GM23248 (cell line): ENCODE data around the gene TKT. TPM values are rescaled to one million over a fixed set of nuclear protein-coding genes. Genes with fewer than 3 reads are reported as not detected.

Experiments
- DNase-seq: peaks from one replicate; pipeline ENCODE4 v3.0.0-alpha.2; 2015
- H2AFZ ChIP-seq: fragments of 200-600 bp; sonication (generic); 2 replicates; pipeline ENCODE4 v1.6.1; 2016; ENCODE audit warnings: antibody characterized with exemption
- H3F3A ChIP-seq: fragments of 200-600 bp; sonication (generic); 2 replicates; pipeline ENCODE4 v1.6.1; 2016; ENCODE audit warnings: mild to moderate bottlenecking, antibody characterized with exemption, mixed run types; ENCODE audit not compliant: insufficient read depth
- H3K27ac ChIP-seq: fragments of 200-600 bp; sonication (generic); 2 replicates; pipeline ENCODE4 v1.5.1; 2016; ENCODE audit warnings: mild to moderate bottlenecking
- H3K27me3 ChIP-seq: fragments of 200-600 bp; sonication (generic); replicated peaks from 2 replicates; pipeline ENCODE4 v1.6.1; 2016; ENCODE audit warnings: mild to moderate bottlenecking; ENCODE audit not compliant: insufficient read depth
- H3K36me3 ChIP-seq: fragments of 200-600 bp; sonication (generic); 2 replicates; pipeline ENCODE4 v1.6.1; 2016; ENCODE audit warnings: low read depth, mild to moderate bottlenecking
- H3K4me1 ChIP-seq: fragments of 200-600 bp; sonication (generic); 2 replicates; pipeline ENCODE4 v1.6.1; 2016; ENCODE audit warnings: mild to moderate bottlenecking; ENCODE audit not compliant: insufficient read depth
- H3K4me2 ChIP-seq: fragments of 200-600 bp; sonication (generic); one replicate; pipeline ENCODE4 v1.6.1; 2016; ENCODE audit warnings: mild to moderate bottlenecking; ENCODE audit not compliant: unreplicated experiment
- H3K4me3 ChIP-seq: fragments of 200-600 bp; sonication (generic); 2 replicates; pipeline ENCODE4 v1.5.1; 2016; ENCODE audit warnings: mild to moderate bottlenecking
- H3K79me2 ChIP-seq: fragments of 200-600 bp; sonication (generic); 2 replicates; pipeline ENCODE4 v1.6.1; 2016; ENCODE audit warnings: mild to moderate bottlenecking; ENCODE audit not compliant: insufficient read depth
- H3K9ac ChIP-seq: fragments of 200-600 bp; sonication (generic); 2 replicates; pipeline ENCODE4 v1.6.1; 2016; ENCODE audit warnings: mild to moderate bottlenecking
- H3K9me2 ChIP-seq: fragments of 200-600 bp; sonication (generic); 2 replicates; pipeline ENCODE4 v1.6.1; 2016; ENCODE audit warnings: mixed run types, mild to moderate bottlenecking, moderate library complexity; ENCODE audit not compliant: insufficient read depth
- H3K9me3 ChIP-seq: fragments of 200-600 bp; sonication (generic); one replicate; pipeline ENCODE4 v1.6.1; 2017; ENCODE audit warnings: low read depth
- H4K20me1 ChIP-seq: fragments of 200-600 bp; sonication (generic); 2 replicates; pipeline ENCODE4 v1.6.0; 2016; ENCODE audit not compliant: insufficient read depth
- EZH2 ChIP-seq: fragments of 200-600 bp; sonication (generic); IDR thresholded peaks from 2 replicates; pipeline ENCODE4 v1.6.1; 2018; ENCODE audit warnings: antibody characterized with exemption, mild to moderate bottlenecking; ENCODE audit not compliant: insufficient read depth, poor library complexity, severe bottlenecking
- EZH2phosphoT487 ChIP-seq: fragments of 200-600 bp; sonication (generic); IDR thresholded peaks from 2 replicates; pipeline ENCODE4 v1.6.1; 2018; ENCODE audit warnings: antibody characterized with exemption, moderate library complexity, mild to moderate bottlenecking, low read depth; ENCODE audit not compliant: insufficient read depth
- WGBS, 2 experiments: methylation state at CpG; one replicate each; pipeline ENCODE4 v1.1.6; 2015 to 2017; ENCODE audit warnings: low lambda C conversion rate in 2 of 2, low coverage in 1 of 2; ENCODE audit errors: missing lambda C conversion rate in 2 of 2; 5-methylcytosine and 5-hydroxymethylcytosine counted together
- in situ Hi-C: fragments of 300-500 bp; cut with MboI; formaldehyde crosslinking; loops from 2 replicates; pipeline ENCODE4 v1.15.0; 2020
- polyA plus RNA-seq: library from polyadenylated mRNA; unstranded; fragments of >200 nt; fragmentation: Nextera tagmentation; extraction: Ambion mirVana; gene quantifications from 2 replicates; pipeline ENCODE4 v1.2.1, GENCODE V29; 2016
- total RNA-seq: library from RNA; depleted of rRNA; stranded (reverse); fragments of >200 nt; shearing (Covaris generic); gene quantifications from 2 replicates; pipeline ENCODE4 v1.2.3, GENCODE V29; 2014

Gene TKT
- total and polyA plus RNA-seq, 2 experiments from 2014 or later, result 129 to 256 TPM

DNA sequence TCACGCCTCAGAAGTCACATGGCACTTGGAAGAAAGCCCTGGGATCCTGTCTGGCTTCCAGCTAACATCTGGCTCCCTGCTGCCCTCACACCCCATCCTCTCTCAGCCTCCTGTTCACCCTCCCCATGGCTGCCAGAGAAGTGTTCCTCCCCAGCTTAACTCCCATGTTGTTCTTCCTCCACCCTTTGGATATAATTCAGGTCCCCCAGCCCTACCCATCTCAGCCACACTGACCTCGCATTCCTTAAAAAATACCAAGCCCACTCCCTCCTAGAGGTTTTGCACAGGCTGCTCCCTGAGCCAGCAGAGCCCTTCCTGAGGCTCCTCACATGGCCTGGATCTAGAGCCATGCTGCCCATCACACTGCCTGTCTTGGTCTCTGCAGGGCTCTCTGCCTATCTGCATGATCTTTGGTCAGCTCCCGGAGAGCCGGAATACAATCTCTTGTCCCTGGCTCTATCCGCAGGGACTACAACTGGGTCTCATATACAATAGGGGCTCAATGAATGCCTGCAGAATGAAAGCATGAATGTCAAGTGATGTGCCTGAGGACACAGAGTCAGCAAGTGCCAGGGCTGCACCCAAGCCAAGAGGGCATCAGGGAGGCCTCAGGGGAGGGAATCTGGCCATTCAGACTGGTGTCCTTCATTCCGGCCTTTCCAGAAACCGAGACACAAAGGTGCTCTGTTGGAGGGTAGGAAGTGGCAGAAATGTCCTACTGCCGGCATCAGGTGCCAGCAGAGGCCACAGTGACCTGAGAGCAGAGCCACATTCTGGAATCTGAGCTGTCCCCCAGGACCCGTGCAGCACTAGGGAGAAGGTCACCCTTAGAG lies 3.8 kb upstream of the TKT start:
- no peak overlapping the region for H3K4me3 ChIP-seq
- H4K20me1 ChIP-seq, result no peaks in the 10 kb centered on the region
- no peak overlapping the region for H3K9ac ChIP-seq
- peaks cover 8% of the 10 kb centered on the region for H3K79me2 ChIP-seq
- no peak overlapping the region for H3K4me2 ChIP-seq
- H3K9me2 ChIP-seq, result no peaks in the 10 kb centered on the region
- no peak overlapping the region for H3K27ac ChIP-seq
- H3F3A ChIP-seq, result no peaks in the 10 kb centered on the region
- no peaks in the 10 kb centered on the region for H3K9me3 ChIP-seq
- in situ Hi-C loops, result no loop called here
- no peaks in the 10 kb centered on the region for H3K36me3 ChIP-seq
- DNase-seq, result no peak
- H3K27me3 ChIP-seq, result no peaks in the 10 kb centered on the region
- no peaks in the 10 kb centered on the region for H3K4me1 ChIP-seq
- WGBS, 2 experiments, result 68 to 70% methylated on average over 9 of the region's 9 CpGs
- TF ChIP-seq EZH2phosphoT487 (no peak), EZH2 (no peak)
- no peak overlapping the region for H2AFZ ChIP-seq

DNA sequence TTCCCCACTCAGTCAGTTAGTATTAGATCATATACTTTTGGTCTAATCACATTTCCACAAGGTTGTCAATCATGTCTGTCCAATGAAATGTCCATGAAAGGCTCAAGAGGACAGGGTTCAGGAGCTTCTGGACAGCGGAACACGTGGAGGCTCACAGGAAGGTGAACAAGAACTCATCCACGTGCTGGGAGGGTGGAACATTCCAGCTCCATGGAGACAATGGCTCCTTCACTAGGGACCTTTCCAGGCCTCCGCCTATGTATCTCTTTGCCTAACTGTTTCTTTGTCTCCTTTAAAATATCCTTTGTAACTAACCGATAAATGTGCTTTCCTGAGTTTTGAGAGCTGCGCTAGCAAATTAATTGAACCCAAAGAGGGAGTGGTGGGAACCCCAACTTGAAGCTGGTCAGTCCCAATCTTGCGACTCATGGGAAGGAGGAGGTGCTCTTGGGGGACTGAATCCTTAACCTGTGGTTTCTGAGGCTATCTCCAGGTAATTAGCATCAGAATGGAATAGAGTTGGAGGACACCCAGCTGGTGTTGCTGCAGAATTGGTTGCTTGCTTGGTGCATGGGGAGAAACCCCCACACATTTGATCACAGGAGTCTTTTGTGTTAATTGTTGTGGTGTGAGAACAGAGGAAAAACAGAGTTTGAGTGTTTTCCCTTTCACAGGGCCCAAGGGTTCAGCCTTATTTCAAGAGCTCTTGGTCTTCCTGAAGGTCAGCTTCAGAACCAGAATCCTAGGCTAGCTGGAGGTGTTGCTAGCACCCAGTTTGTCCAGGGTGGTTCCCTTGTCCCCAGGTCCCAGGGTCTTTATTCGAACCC lies 3.0 kb upstream of the TKT start:
- DNase-seq, result no peak
- Histone ChIP-seq H3K9ac (no peak overlapping the region), H3K4me3 (no peak overlapping the region), H3K9me2 (no peaks in the 10 kb centered on the region), H3K27me3 (no peaks in the 10 kb centered on the region), H3K4me2 (no peak overlapping the region), H3K36me3 (no peaks in the 10 kb centered on the region), H3K9me3 (no peaks in the 10 kb centered on the region), H3K4me1 (no peaks in the 10 kb centered on the region), H3F3A (0 out of 2 replicates have a peak, but pooled peaks cover 5% of the 10 kb centered on the region), H2AFZ (no peak overlapping the region), H4K20me1 (peaks cover 8% of the 10 kb centered on the region; the same call in 1 of the 2 replicates), H3K27ac (no peak overlapping the region), H3K79me2 (peaks cover 16% of the 10 kb centered on the region)
- no peak for TF ChIP-seq EZH2phosphoT487
- no peak for TF ChIP-seq EZH2
- 83 to 85% methylated on average over 8 of the region's 8 CpGs for WGBS, 2 experiments
- in situ Hi-C loops, result no loop called here

DNA sequence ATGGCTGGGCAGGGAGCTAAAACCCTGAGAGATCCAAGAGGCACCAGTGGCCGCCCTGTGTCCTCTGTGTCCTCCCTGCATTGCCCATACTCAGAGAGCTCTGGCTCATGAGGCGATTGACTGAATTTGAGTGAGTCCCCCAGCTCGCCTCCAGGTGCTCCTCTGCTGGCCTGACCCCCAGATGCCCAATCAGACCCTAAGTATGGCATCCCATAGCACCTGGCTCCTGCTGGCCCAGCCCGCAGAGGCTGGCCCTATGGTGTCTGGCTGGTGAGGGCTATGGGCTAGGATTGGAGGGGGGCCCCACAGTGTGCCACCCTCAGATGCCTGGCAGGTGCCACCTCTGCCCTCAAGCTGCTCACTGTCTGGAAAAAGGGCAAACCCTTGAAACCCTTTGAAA lies 1.6 kb upstream of the TKT start:
- DNase-seq, result no peak
- H3K4me2 ChIP-seq, result no peak overlapping the region
- H4K20me1 ChIP-seq, result peaks cover 14% of the 10 kb centered on the region; the same call in 1 of the 2 replicates
- in situ Hi-C loops, result no loop called here
- peaks cover 6% of the 10 kb centered on the region; the same call in 1 of the 2 replicates for H3K4me1 ChIP-seq
- H3K9me2 ChIP-seq, result no peaks in the 10 kb centered on the region
- no peak overlapping the region for H3K27ac ChIP-seq
- H3F3A ChIP-seq, result 0 out of 2 replicates have a peak, but pooled peaks cover 7% of the 10 kb centered on the region
- TF ChIP-seq EZH2phosphoT487 (no peak), EZH2 (no peak)
- peaks cover 30% of the 10 kb centered on the region for H3K79me2 ChIP-seq
- no peaks in the 10 kb centered on the region for H3K27me3 ChIP-seq
- no peak overlapping the region for H2AFZ ChIP-seq
- WGBS, 2 experiments, result 94 to 98% methylated on average over 4 of the region's 4 CpGs
- H3K9me3 ChIP-seq, result no peaks in the 10 kb centered on the region
- H3K36me3 ChIP-seq, result no peaks in the 10 kb centered on the region
- H3K9ac ChIP-seq, result no peak overlapping the region
- H3K4me3 ChIP-seq, result no peak overlapping the region

DNA sequence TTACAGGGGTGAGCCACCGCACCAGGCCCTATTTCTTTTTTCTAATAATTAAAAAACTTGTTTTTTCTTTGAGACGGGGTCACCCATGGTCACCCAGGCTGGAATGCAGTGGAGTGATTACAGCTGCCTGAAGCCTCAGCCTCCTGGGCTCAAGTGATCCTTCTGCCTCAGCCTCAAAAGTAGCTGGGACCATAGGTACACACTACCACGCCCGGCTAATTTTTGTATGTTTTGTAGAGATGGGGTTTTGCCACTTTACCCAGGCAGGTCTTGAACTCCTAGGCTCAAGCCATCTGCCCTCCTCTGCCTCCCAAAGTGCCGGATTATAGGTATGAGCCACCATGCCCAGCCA lies 858 bp upstream of the TKT start:
- Histone ChIP-seq H3F3A (0 out of 2 replicates have a peak, but pooled peaks cover 7% of the 10 kb centered on the region), H4K20me1 (peaks cover 14% of the 10 kb centered on the region; the same call in 1 of the 2 replicates), H3K9me2 (no peaks in the 10 kb centered on the region), H3K4me1 (peaks cover 6% of the 10 kb centered on the region; the same call in 1 of the 2 replicates), H3K36me3 (no peaks in the 10 kb centered on the region), H3K4me2 (no peak overlapping the region), H3K27ac (no peak overlapping the region), H3K27me3 (no peaks in the 10 kb centered on the region), H2AFZ (no peak overlapping the region), H3K9me3 (no peaks in the 10 kb centered on the region), H3K9ac (no peak overlapping the region), H3K79me2 (peaks cover 37% of the 10 kb centered on the region), H3K4me3 (no peak overlapping the region)
- no peak for DNase-seq
- TF ChIP-seq EZH2 (no peak), EZH2phosphoT487 (no peak)
- WGBS, 2 experiments, result 88% methylated on average over 5 of the region's 5 CpGs
- in situ Hi-C loops, result no loop called here
